GM23338 (cell line): ENCODE measurements around the gene SYNPO2.

Source experiments
- CREB1 ChIP-seq: fragments of 250-450 bp; sonication (Bioruptor Pico); IDR thresholded peaks from 2 replicates; pipeline ENCODE4 v1.5.0; 2020; ENCODE audit warnings: low read depth, mild to moderate bottlenecking, moderate library complexity
- CTCF ChIP-seq, 2 experiments: fragments of 200-600 bp in 1 of 2; sonication (generic) in 1 of 2; conservative IDR thresholded peaks; 2 replicates each; pipeline versions ENCODE4 v1.5.1 to v1.6.1; 2016 to 2017; ENCODE audit warnings: antibody characterized with exemption in 2 of 2, low read depth in 2 of 2, mild to moderate bottlenecking in 2 of 2, moderate library complexity in 1 of 2
- EZH2 ChIP-seq: fragments of 200-600 bp; sonication (generic); IDR thresholded peaks from one replicate; pipeline ENCODE4 v1.8.0; 2017; ENCODE audit warnings: antibody characterized with exemption, mild to moderate bottlenecking, low read depth; ENCODE audit not compliant: unreplicated experiment
- JUNB ChIP-seq: IDR thresholded peaks from one replicate; pipeline ENCODE4 v1.6.1; 2016; ENCODE audit warnings: antibody characterized with exemption; ENCODE audit not compliant: unreplicated experiment
- POLR2AphosphoS5 ChIP-seq: IDR thresholded peaks from 2 replicates; pipeline ENCODE4 v1.6.1; 2016; ENCODE audit warnings: antibody characterized with exemption, low read depth
- REST ChIP-seq: IDR thresholded peaks from one replicate; pipeline ENCODE4 v1.6.1; 2018; ENCODE audit warnings: antibody characterized with exemption; ENCODE audit not compliant: unreplicated experiment
- ZNF462 ChIP-seq: fragments of 250-450 bp; sonication (Bioruptor Pico); IDR thresholded peaks from 2 replicates; pipeline ENCODE4 v1.5.0; 2020; ENCODE audit warnings: mild to moderate bottlenecking, moderate library complexity

- TF ChIP-seq CTCF (conservative IDR thresholded peaks at IDR 0.05; ENCODE audit: low read depth in 2 of 2), result no peak
- no peak for TF ChIP-seq EZH2
- TF ChIP-seq POLR2AphosphoS5, result no peak
- no peak for TF ChIP-seq CREB1
- TF ChIP-seq ZNF462 (CRISPR knock-in tag), result no peak
- no peak for TF ChIP-seq REST
- no peak for TF ChIP-seq JUNB
Measured at GRCh38 chr4:119032921-119033685, 144.4 kb downstream of the SYNPO2 start.
